Measurements from ENCODE around the gene HNRNPUL2. TPM values are rescaled to one million over a fixed set of nuclear protein-coding genes. Genes with fewer than 3 reads are reported as not detected.

Gene HNRNPUL2
- total and polyA plus RNA-seq, 2 donors (not counting 1 experiment from before 2014, with no cell fraction given): 14.6 to 70.4 TPM

DNA sequence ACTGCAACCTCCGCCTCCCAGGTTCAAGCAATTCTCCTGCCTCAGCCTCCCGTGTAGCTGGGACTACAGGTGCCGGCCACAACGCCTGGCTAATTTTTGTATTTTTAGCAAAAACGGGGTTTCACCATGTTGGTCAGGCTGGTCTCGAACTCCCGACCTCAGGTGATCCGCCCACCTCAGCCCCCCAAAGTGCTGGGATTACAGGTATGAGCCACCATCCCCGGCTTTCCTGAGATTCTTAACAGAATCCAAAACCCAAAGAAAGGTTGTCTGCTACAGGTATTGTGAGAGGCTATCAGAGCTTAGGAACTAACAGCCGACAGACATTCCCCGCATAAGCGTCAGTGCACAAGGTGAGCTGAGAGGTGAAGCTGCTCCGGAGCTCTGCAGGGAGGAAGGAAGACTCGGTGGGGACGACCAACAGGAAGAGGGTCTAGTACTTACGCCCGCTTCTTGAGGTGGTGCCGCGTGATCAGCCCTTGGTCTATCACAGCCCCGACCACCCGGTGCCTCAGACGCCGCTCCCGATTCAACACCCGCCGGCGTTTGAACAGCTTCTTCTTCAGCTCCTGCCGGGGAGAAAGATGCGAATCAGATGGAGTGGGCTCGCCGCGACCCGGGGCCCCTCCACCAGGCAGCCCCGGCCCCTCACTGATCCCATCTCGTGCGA, 62.7 kb downstream of the HNRNPUL2 start:
- H3K36me3 ChIP-seq (replicated peaks in 1 of 2; ENCODE audit: control extremely low read depth in 1 of 2, control insufficient read depth in 1 of 2, extremely low read depth in 1 of 2, insufficient read depth in 2 of 2, low read length in 1 of 2): peaks cover 6 to 19% of the 10 kb centered on the region in 2 experiments
- peak overlapping the region; percentile 96 for H2AFZ ChIP-seq (ENCODE audit: insufficient read depth, low read depth, low read length, poor library complexity, severe bottlenecking)
- peaks cover 17 to 35% of the 10 kb centered on the region in 2 donors for H3K4me1 ChIP-seq (ENCODE audit: control insufficient read depth in 2 of 2, insufficient read depth in 2 of 2, low read length in 2 of 2)

More for the DNA sequence above, 62.7 kb downstream of the HNRNPUL2 start:
- intact Hi-C loops (cut with micrococcal nuclease): loop anchor here (1.0 to 2.0 kb wide), 8 partner anchors 8 to 73 kb away; partner anchors contain the start of genes EML3, GANAB, INTS5 and LBHD1
- WGBS (ENCODE audit: insufficient coverage): 4% methylated on average over 35 of the region's 36 CpGs
- Mint-ChIP-seq H3K4me1 (peaks cover 41% of the 10 kb centered on the region), H3K27ac (peak overlapping the region; percentile 93), H3K27me3 (no peaks in the 10 kb centered on the region), H3K9me3 (ENCODE audit: insufficient read depth) (no peaks in the 10 kb centered on the region), H3K4me3 (peak overlapping the region; percentile 97)
- H3K4me3 ChIP-seq (ENCODE audit: control extremely low read depth in 1 of 5, extremely low read depth in 1 of 5, insufficient read depth in 1 of 5, low read depth in 2 of 5, low read length in 4 of 5): peak overlapping the region; percentile 56 to 98 (median 83)
- H3K27me3 ChIP-seq (replicated peaks in 1 of 4; ENCODE audit: control extremely low read depth in 1 of 4, control insufficient read depth in 3 of 4, insufficient read depth in 4 of 4, low read length in 3 of 4): no peaks in the 10 kb centered on the region
- H3K27ac ChIP-seq (ENCODE audit: low read length in 2 of 2): peak overlapping the region; percentile 73 to 81
- DNase-seq (no peak), ATAC-seq (ENCODE audit: low read depth) (peak; percentile 32)
- peak overlapping the region; percentile 78 for H3K4me2 ChIP-seq (replicated peaks; ENCODE audit: low read depth, low read length, poor library complexity, severe bottlenecking)
- peak overlapping the region; percentile 82 for H3K9ac ChIP-seq (ENCODE audit: low read length)
- ChIA-PET POLR2A (interaction anchor here (0.6 to 3.6 kb wide), 26 partner anchors 7 to 1543 kb away, joined by 3 to 62 read pairs (median 6); partner anchors contain the start of genes B3GAT3, BSCL2, GANAB and GNG3), CTCF (interaction anchor here (0.6 to 2.0 kb wide), 16 partner anchors 10 to 240 kb away, joined by 3 to 17 read pairs (median 5); partner anchors contain the start of genes B3GAT3, INTS5 and TUT1)
- H4K20me1 ChIP-seq (ENCODE audit: control insufficient read depth, insufficient read depth, low read length, poor library complexity, severe bottlenecking): peaks cover 9% of the 10 kb centered on the region
- TF ChIP-seq, protein P1, sequence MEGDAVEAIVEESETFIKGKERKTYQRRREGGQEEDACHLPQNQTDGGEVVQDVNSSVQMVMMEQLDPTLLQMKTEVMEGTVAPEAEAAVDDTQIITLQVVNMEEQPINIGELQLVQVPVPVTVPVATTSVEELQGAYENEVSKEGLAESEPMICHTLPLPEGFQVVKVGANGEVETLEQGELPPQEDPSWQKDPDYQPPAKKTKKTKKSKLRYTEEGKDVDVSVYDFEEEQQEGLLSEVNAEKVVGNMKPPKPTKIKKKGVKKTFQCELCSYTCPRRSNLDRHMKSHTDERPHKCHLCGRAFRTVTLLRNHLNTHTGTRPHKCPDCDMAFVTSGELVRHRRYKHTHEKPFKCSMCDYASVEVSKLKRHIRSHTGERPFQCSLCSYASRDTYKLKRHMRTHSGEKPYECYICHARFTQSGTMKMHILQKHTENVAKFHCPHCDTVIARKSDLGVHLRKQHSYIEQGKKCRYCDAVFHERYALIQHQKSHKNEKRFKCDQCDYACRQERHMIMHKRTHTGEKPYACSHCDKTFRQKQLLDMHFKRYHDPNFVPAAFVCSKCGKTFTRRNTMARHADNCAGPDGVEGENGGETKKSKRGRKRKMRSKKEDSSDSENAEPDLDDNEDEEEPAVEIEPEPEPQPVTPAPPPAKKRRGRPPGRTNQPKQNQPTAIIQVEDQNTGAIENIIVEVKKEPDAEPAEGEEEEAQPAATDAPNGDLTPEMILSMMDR (IDR thresholded peaks at IDR 0.05): no peak
- no peak for TF ChIP-seq EZH2 (IDR thresholded peaks at IDR 0.05; ENCODE audit: borderline replicate concordance, insufficient read depth, low read depth, low read length, poor library complexity, severe bottlenecking)
- no peaks in the 10 kb centered on the region for H3K9me3 ChIP-seq (ENCODE audit: control extremely low read depth in 1 of 3, control insufficient read depth in 2 of 3, insufficient read depth in 1 of 3, low read length in 2 of 3)
- H3K79me2 ChIP-seq (ENCODE audit: control insufficient read depth, insufficient read depth, low read length): peaks cover 49% of the 10 kb centered on the region

Small RNA genes within 50 kb of the gene (small RNA-seq; reads per million reads assigned to genes)
- not detected for gene SNORA57 (ENCODE audit: insufficient read length, low read depth, low replicate concordance)

Other genes with a start within 250 kb of the HNRNPUL2 start
- gene AHNAK, start 180.7 kb downstream of the HNRNPUL2 start, total RNA-seq: 228 and 229 TPM in 2 replicates
- 58.1 and 63.7 TPM in 2 replicates for gene AHNAK, start 180.7 kb downstream of the HNRNPUL2 start, polyA plus RNA-seq
- gene EEF1G, start 153.6 kb downstream of the HNRNPUL2 start, total RNA-seq: 1,778 and 1,867 TPM in 2 replicates
- gene EEF1G, start 153.6 kb downstream of the HNRNPUL2 start, polyA plus RNA-seq: 1,359 and 1,582 TPM in 2 replicates
- 33.8 and 47.7 TPM in 2 replicates for gene TUT1, start 135.9 kb downstream of the HNRNPUL2 start, total RNA-seq
- 31.1 and 31.6 TPM in 2 replicates for gene TUT1, start 135.9 kb downstream of the HNRNPUL2 start, polyA plus RNA-seq
- 127 and 139 TPM in 2 replicates for gene MTA2, start 125.6 kb downstream of the HNRNPUL2 start, total RNA-seq
- 37.2 and 46.9 TPM in 2 replicates for gene MTA2, start 125.6 kb downstream of the HNRNPUL2 start, polyA plus RNA-seq
- 127 and 135 TPM in 2 replicates for gene EML3, start 114.7 kb downstream of the HNRNPUL2 start, total RNA-seq
- 128 and 170 TPM in 2 replicates for gene EML3, start 114.7 kb downstream of the HNRNPUL2 start, polyA plus RNA-seq
- gene ROM1, start 114.2 kb downstream of the HNRNPUL2 start, total RNA-seq: 0.68 and 2.0 TPM in 2 replicates
- gene ROM1, start 114.2 kb downstream of the HNRNPUL2 start, polyA plus RNA-seq: 1.3 and 1.7 TPM in 2 replicates
- gene B3GAT3, start 105.5 kb downstream of the HNRNPUL2 start, total RNA-seq: 63.1 and 66.6 TPM in 2 replicates
- gene B3GAT3, start 105.5 kb downstream of the HNRNPUL2 start, polyA plus RNA-seq: 88.9 and 89.3 TPM in 2 replicates
- 190 and 204 TPM in 2 replicates for gene GANAB, start 80.8 kb downstream of the HNRNPUL2 start, total RNA-seq
- 98.7 and 139 TPM in 2 replicates for gene GANAB, start 80.8 kb downstream of the HNRNPUL2 start, polyA plus RNA-seq
- 21.3 and 22.7 TPM in 2 replicates for gene INTS5, start 74.2 kb downstream of the HNRNPUL2 start, total RNA-seq
- 8.7 and 14.3 TPM in 2 replicates for gene INTS5, start 74.2 kb downstream of the HNRNPUL2 start, polyA plus RNA-seq
- gene C11orf98, start 62.2 kb downstream of the HNRNPUL2 start, total RNA-seq: 48.1 and 52.0 TPM in 2 replicates
- gene C11orf98, start 62.2 kb downstream of the HNRNPUL2 start, polyA plus RNA-seq: 41.5 and 46.3 TPM in 2 replicates
- gene CSKMT, start 62.1 kb downstream of the HNRNPUL2 start, total RNA-seq: 57.3 and 78.7 TPM in 2 replicates
- 21.3 and 39.0 TPM in 2 replicates for gene CSKMT, start 62.1 kb downstream of the HNRNPUL2 start, polyA plus RNA-seq
- 6.5 and 8.9 TPM in 2 replicates for gene UQCC3, start 55.8 kb downstream of the HNRNPUL2 start, total RNA-seq
- gene UQCC3, start 55.8 kb downstream of the HNRNPUL2 start, polyA plus RNA-seq: 2.8 and 5.6 TPM in 2 replicates
- gene LBHD1, start 55.2 kb downstream of the HNRNPUL2 start, total RNA-seq: 32.5 and 33.3 TPM in 2 replicates
- 19.3 and 23.3 TPM in 2 replicates for gene LBHD1, start 55.2 kb downstream of the HNRNPUL2 start, polyA plus RNA-seq
- 186 and 193 TPM in 2 replicates for gene UBXN1, start 48.4 kb downstream of the HNRNPUL2 start, total RNA-seq
- 180 and 289 TPM in 2 replicates for gene UBXN1, start 48.4 kb downstream of the HNRNPUL2 start, polyA plus RNA-seq
- 0.15 and 0.25 TPM in 2 replicates for gene LRRN4CL, start 37.9 kb downstream of the HNRNPUL2 start, total RNA-seq
- gene LRRN4CL, start 37.9 kb downstream of the HNRNPUL2 start, polyA plus RNA-seq: 0.03 TPM in 1 of 2 replicates, not detected in the other
- 49.2 and 56.3 TPM in 2 replicates for gene BSCL2, start 20.0 kb downstream of the HNRNPUL2 start, total RNA-seq
- gene BSCL2, start 20.0 kb downstream of the HNRNPUL2 start, polyA plus RNA-seq: 38.5 TPM in 2 replicates
- 0.95 and 2.1 TPM in 2 replicates for gene GNG3, start 19.8 kb downstream of the HNRNPUL2 start, total RNA-seq
- 5.5 and 8.0 TPM in 2 replicates for gene GNG3, start 19.8 kb downstream of the HNRNPUL2 start, polyA plus RNA-seq
- 56.3 and 57.9 TPM in 2 replicates for gene TTC9C, start 1.0 kb upstream of the HNRNPUL2 start, total RNA-seq
- 33.5 and 36.7 TPM in 2 replicates for gene TTC9C, start 1.0 kb upstream of the HNRNPUL2 start, polyA plus RNA-seq
- gene ZBTB3, start 26.7 kb upstream of the HNRNPUL2 start, total RNA-seq: 22.0 and 24.8 TPM in 2 replicates
- 3.8 and 8.7 TPM in 2 replicates for gene ZBTB3, start 26.7 kb upstream of the HNRNPUL2 start, polyA plus RNA-seq
- gene POLR2G, start 34.1 kb upstream of the HNRNPUL2 start, total RNA-seq: 76.8 and 78.7 TPM in 2 replicates
- 113 and 129 TPM in 2 replicates for gene POLR2G, start 34.1 kb upstream of the HNRNPUL2 start, polyA plus RNA-seq
- gene TAF6L, start 43.9 kb upstream of the HNRNPUL2 start, total RNA-seq: 43.2 and 48.2 TPM in 2 replicates
- 28.2 and 75.1 TPM in 2 replicates for gene TAF6L, start 43.9 kb upstream of the HNRNPUL2 start, polyA plus RNA-seq
- 62.3 and 71.5 TPM in 2 replicates for gene TMEM179B, start 59.9 kb upstream of the HNRNPUL2 start, total RNA-seq
- 43.2 and 64.3 TPM in 2 replicates for gene TMEM179B, start 59.9 kb upstream of the HNRNPUL2 start, polyA plus RNA-seq
- gene TMEM223, start 64.5 kb upstream of the HNRNPUL2 start, total RNA-seq: 15.6 and 16.2 TPM in 2 replicates
- 6.0 and 12.0 TPM in 2 replicates for gene TMEM223, start 64.5 kb upstream of the HNRNPUL2 start, polyA plus RNA-seq
- 161 TPM in 2 replicates for gene NXF1, start 78.0 kb upstream of the HNRNPUL2 start, total RNA-seq
- gene NXF1, start 78.0 kb upstream of the HNRNPUL2 start, polyA plus RNA-seq: 242 and 262 TPM in 2 replicates
- 98.1 and 99.1 TPM in 2 replicates for gene STX5, start 104.6 kb upstream of the HNRNPUL2 start, total RNA-seq
- 41.0 and 42.1 TPM in 2 replicates for gene STX5, start 104.6 kb upstream of the HNRNPUL2 start, polyA plus RNA-seq
- gene TEX54, start 105.4 kb upstream of the HNRNPUL2 start, total RNA-seq: 1.1 TPM in 1 of 2 replicates, not detected in the other
- gene TEX54, start 105.4 kb upstream of the HNRNPUL2 start, polyA plus RNA-seq: not detected in 2 replicates
- gene WDR74, start 112.1 kb upstream of the HNRNPUL2 start, total RNA-seq: 131 and 136 TPM in 2 replicates
- 122 and 148 TPM in 2 replicates for gene WDR74, start 112.1 kb upstream of the HNRNPUL2 start, polyA plus RNA-seq
- gene SLC3A2, start 153.4 kb upstream of the HNRNPUL2 start, total RNA-seq: 148 and 175 TPM in 2 replicates
- 92.0 and 102 TPM in 2 replicates for gene SLC3A2, start 153.4 kb upstream of the HNRNPUL2 start, polyA plus RNA-seq
- not detected in 2 replicates for gene CHRM1, start 193.9 kb upstream of the HNRNPUL2 start, total RNA-seq
- not detected in 2 replicates for gene CHRM1, start 193.9 kb upstream of the HNRNPUL2 start, polyA plus RNA-seq

Measured in B cell (primary cell).